ENCODE measurements around the gene KRTAP1-5.

- TF ChIP-seq, protein P1, sequence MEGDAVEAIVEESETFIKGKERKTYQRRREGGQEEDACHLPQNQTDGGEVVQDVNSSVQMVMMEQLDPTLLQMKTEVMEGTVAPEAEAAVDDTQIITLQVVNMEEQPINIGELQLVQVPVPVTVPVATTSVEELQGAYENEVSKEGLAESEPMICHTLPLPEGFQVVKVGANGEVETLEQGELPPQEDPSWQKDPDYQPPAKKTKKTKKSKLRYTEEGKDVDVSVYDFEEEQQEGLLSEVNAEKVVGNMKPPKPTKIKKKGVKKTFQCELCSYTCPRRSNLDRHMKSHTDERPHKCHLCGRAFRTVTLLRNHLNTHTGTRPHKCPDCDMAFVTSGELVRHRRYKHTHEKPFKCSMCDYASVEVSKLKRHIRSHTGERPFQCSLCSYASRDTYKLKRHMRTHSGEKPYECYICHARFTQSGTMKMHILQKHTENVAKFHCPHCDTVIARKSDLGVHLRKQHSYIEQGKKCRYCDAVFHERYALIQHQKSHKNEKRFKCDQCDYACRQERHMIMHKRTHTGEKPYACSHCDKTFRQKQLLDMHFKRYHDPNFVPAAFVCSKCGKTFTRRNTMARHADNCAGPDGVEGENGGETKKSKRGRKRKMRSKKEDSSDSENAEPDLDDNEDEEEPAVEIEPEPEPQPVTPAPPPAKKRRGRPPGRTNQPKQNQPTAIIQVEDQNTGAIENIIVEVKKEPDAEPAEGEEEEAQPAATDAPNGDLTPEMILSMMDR (IDR thresholded peaks at IDR 0.05; ENCODE audit: low read depth, low read length) = no peak
- TF ChIP-seq POLR2A (IDR thresholded peaks at IDR 0.05; ENCODE audit: extremely low read depth, insufficient read length) = no peak
- TF ChIP-seq, protein P2, sequence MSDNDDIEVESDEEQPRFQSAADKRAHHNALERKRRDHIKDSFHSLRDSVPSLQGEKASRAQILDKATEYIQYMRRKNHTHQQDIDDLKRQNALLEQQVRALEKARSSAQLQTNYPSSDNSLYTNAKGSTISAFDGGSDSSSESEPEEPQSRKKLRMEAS (IDR thresholded peaks at IDR 0.05; ENCODE audit: low read depth, low read length) = no peak
- no peak for TF ChIP-seq MYC (IDR thresholded peaks at IDR 0.05; ENCODE audit: low read depth, low read length)
Observed at GRCh38 chr17:41009936-41010335, 17.1 kb downstream of the KRTAP1-5 start.
